Bronchial epithelial cell (primary cell): ENCODE data around the gene NR6A1. TPM values are rescaled to one million over a fixed set of nuclear protein-coding genes. Genes with fewer than 3 reads are reported as not detected.

ENCODE experiments used
- DNase-seq: peaks from one replicate; pipeline ENCODE4 v3.0.0-alpha.2; 2010; ENCODE audit warnings: low read depth
- FAIRE-seq: peaks from 2 replicates; lab custom pipeline; 2011; peaks lifted over from hg19 to GRCh38; lab: Jason Lieb, UNC
- H3K27me3 ChIP-seq: 2 replicates; pipeline ENCODE4 v1.5.1; 2011; ENCODE audit warnings: low read length; ENCODE audit not compliant: control insufficient read depth, insufficient read depth
- H3K36me3 ChIP-seq: 2 replicates; pipeline ENCODE4 v1.5.1; 2011; ENCODE audit warnings: low read length; ENCODE audit not compliant: control insufficient read depth, insufficient read depth
- H3K4me3 ChIP-seq: 2 replicates; pipeline ENCODE4 v1.5.1; 2011; ENCODE audit warnings: mild to moderate bottlenecking, low read depth, low read length, control low read depth
- CTCF ChIP-seq: IDR thresholded peaks from 2 replicates; pipeline ENCODE4 v1.5.1; 2011; ENCODE audit warnings: mild to moderate bottlenecking, moderate library complexity, low read length, control low read depth, inconsistent platforms; ENCODE audit not compliant: insufficient read depth, severe bottlenecking
- total RNA-seq: library from RNA; depleted of rRNA; stranded (reverse); fragments of >200 nt; gene quantifications from 2 replicates; pipeline ENCODE4 v1.2.1, GENCODE V29; 2014

Gene NR6A1
- total RNA-seq, 1 donor from 2014 or later: 2.9 TPM

- no peak for FAIRE-seq
- Histone ChIP-seq H3K36me3 (peaks cover 1% of the 10 kb centered on the region), H3K27me3 (no peaks in the 10 kb centered on the region), H3K4me3 (no peak overlapping the region)
- no peak for TF ChIP-seq CTCF
- no peak for DNase-seq
Observed at GRCh38 chr9:124793015-124793541, 22.0 kb upstream of the NR6A1 start.

- DNase-seq: no peak
Observed at GRCh38 chr9:124792257-124793014, 21.3 kb upstream of the NR6A1 start.

GRCh38 chr9:124790801-124791505 lies 19.8 kb upstream of the NR6A1 start:
- Histone ChIP-seq H3K4me3 (no peak overlapping the region), H3K27me3 (no peaks in the 10 kb centered on the region), H3K36me3 (peaks cover 1% of the 10 kb centered on the region)
- TF ChIP-seq CTCF: no peak
- no peak for FAIRE-seq
- no peak for DNase-seq

More at GRCh38 chr9:124792257-124793014, 21.3 kb upstream of the NR6A1 start:
- Histone ChIP-seq H3K36me3 (peaks cover 1% of the 10 kb centered on the region), H3K27me3 (no peaks in the 10 kb centered on the region), H3K4me3 (no peak overlapping the region)
- FAIRE-seq: no peak
- TF ChIP-seq CTCF: no peak

GRCh38 chr9:124790301-124790700 lies 19.2 kb upstream of the NR6A1 start:
- DNase-seq: no peak
- FAIRE-seq: no peak
- Histone ChIP-seq H3K4me3 (no peak overlapping the region), H3K36me3 (peaks cover 1% of the 10 kb centered on the region), H3K27me3 (no peaks in the 10 kb centered on the region)
- no peak for TF ChIP-seq CTCF

GRCh38 chr9:124789531-124789930 lies 18.4 kb upstream of the NR6A1 start:
- no peak for FAIRE-seq
- no peak for TF ChIP-seq CTCF
- no peaks in the 10 kb centered on the region for H3K27me3 ChIP-seq
- no peak for DNase-seq
- H3K4me3 ChIP-seq: no peak overlapping the region
- H3K36me3 ChIP-seq: peaks cover 1% of the 10 kb centered on the region
